ENCODE data around the gene CAMK4.

- TF ChIP-seq POLR2AphosphoS5 (IDR thresholded peaks at IDR 0.05; ENCODE audit: low read depth, low read length) (no peak), POLR2A (IDR thresholded peaks at IDR 0.05; ENCODE audit: low read depth, low read length) (no peak), TAF1 (IDR thresholded peaks at IDR 0.05; ENCODE audit: low read depth, low read length) (no peak), PAX5 (IDR thresholded peaks at IDR 0.05; ENCODE audit: insufficient read depth, low read length, severe bottlenecking) (no peak), SPI1 (IDR thresholded peaks at IDR 0.05; ENCODE audit: low read depth, low read length) (no peak), POU2F2 (IDR thresholded peaks at IDR 0.05; ENCODE audit: low read depth, low read length) (no peak)
These were observed 38.6 kb downstream of the CAMK4 start for GRCh38 chr5:111262815-111263214.

All from GM12891 (cell line).